GM03348 (cell line): ENCODE measurements around the gene BOD1.
"Not testable (repeated sequence)": the region's sequence is repeated elsewhere in the genome, so short reads cannot be mapped to it uniquely, and the experiment has no call there.

Source experiments
- DNase-seq: peaks from one replicate; pipeline ENCODE4 v3.0.0; 2012; ENCODE audit warnings: low spot score

BOD1 gene

GRCh38 chr5:173615884-173616576 lies 420 bp downstream of the BOD1 start:
- DNase-seq: peak; percentile 83

GRCh38 chr5:173614591-173614990 lies 1.9 kb downstream of the BOD1 start:
- no peak for DNase-seq

- no peak for DNase-seq
Observed at GRCh38 chr5:173613433-173614159, 2.9 kb downstream of the BOD1 start.

GRCh38 chr5:173612948-173613347 lies 3.5 kb downstream of the BOD1 start:
- peak; percentile 25 for DNase-seq

- DNase-seq: no peak
Observed at GRCh38 chr5:173611706-173612105, 4.7 kb downstream of the BOD1 start.

GRCh38 chr5:173604141-173604540 lies 12.3 kb downstream of the BOD1 start:
- DNase-seq: no peak

GRCh38 chr5:173602423-173602822 lies 14.0 kb downstream of the BOD1 start:
- DNase-seq: peak; percentile 45

GRCh38 chr5:173598686-173599085 lies 17.8 kb downstream of the BOD1 start:
- no peak for DNase-seq

- DNase-seq: no peak
Observed at GRCh38 chr5:173597304-173597703, 19.1 kb downstream of the BOD1 start.

GRCh38 chr5:173595841-173596240 lies 20.6 kb downstream of the BOD1 start:
- no peak for DNase-seq

GRCh38 chr5:173594061-173594460 lies 22.4 kb downstream of the BOD1 start:
- DNase-seq: no peak

GRCh38 chr5:173592050-173592669 lies 24.3 kb downstream of the BOD1 start:
- DNase-seq: no peak

GRCh38 chr5:173591056-173591514 lies 25.4 kb downstream of the BOD1 start:
- DNase-seq: peak; percentile 39

GRCh38 chr5:173590436-173591055 lies 25.9 kb downstream of the BOD1 start:
- DNase-seq: no peak

GRCh38 chr5:173586133-173586532 lies 30.3 kb downstream of the BOD1 start:
- DNase-seq: not testable (repeated sequence)

- DNase-seq: no peak
Observed at GRCh38 chr5:173583346-173583745, 33.1 kb downstream of the BOD1 start.

GRCh38 chr5:173582216-173583111 lies 34.0 kb downstream of the BOD1 start:
- peak; percentile 25 for DNase-seq

GRCh38 chr5:173581408-173582215 lies 34.8 kb downstream of the BOD1 start:
- peak; percentile 66 for DNase-seq

- no peak for DNase-seq
Observed at GRCh38 chr5:173578947-173579615, 37.4 kb downstream of the BOD1 start.

GRCh38 chr5:173577817-173578216 lies 38.6 kb downstream of the BOD1 start:
- no peak for DNase-seq
